Testis (tissue), 2 donors: ENCODE results near the gene HMGA1.

Experiments used
- POLR2A ChIP-seq: fragments of 450-650 bp; IDR thresholded peaks from one replicate; pipeline ENCODE4 v1.6.1; 2017; ENCODE audit warnings: antibody characterized with exemption, mild to moderate bottlenecking, moderate library complexity
- TF ChIP-seq, protein P1 (sequence below), 3 experiments: fragments of 450-650 bp in 2 of 3; fragments of 200-600 bp in 1 of 3; sonication (generic) in 1 of 3; IDR thresholded peaks; one replicate each; pipeline ENCODE4 v1.5.1; 2016 to 2019; ENCODE audit warnings: antibody characterized with exemption in 3 of 3, mild to moderate bottlenecking in 2 of 3, moderate library complexity in 1 of 3

DNA sequence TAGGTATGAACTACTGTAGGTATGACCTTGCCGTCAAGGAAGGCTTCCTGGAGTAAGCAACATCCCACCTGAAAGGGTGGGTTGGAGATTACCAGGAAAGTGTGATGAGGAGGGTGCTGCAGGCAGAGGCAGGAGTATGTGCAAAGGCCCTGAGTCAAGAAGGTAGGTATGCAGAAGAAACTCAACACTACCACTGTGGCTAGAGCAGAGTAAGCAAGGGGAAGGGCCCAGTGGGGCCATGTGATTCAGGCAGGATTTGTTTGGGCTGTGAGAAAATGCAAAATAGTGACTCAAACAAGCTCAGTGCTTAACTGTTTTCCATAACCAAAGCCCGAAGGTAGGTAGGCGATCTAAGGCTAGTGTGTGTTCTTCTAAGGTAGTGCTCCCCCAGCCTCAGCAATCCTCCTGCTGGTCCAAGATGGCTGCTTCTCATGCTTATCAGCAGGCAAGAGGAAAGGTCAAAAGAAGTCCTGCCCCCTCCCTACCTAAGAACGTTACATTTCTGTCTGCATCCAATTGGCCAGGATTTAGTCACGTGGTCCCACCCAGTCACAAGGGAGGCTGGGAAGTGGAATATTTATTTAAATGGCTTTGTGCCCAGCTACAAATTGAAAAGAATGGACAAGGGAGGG is 36.2 kb upstream of the HMGA1 start:
- TF ChIP-seq, protein P1, sequence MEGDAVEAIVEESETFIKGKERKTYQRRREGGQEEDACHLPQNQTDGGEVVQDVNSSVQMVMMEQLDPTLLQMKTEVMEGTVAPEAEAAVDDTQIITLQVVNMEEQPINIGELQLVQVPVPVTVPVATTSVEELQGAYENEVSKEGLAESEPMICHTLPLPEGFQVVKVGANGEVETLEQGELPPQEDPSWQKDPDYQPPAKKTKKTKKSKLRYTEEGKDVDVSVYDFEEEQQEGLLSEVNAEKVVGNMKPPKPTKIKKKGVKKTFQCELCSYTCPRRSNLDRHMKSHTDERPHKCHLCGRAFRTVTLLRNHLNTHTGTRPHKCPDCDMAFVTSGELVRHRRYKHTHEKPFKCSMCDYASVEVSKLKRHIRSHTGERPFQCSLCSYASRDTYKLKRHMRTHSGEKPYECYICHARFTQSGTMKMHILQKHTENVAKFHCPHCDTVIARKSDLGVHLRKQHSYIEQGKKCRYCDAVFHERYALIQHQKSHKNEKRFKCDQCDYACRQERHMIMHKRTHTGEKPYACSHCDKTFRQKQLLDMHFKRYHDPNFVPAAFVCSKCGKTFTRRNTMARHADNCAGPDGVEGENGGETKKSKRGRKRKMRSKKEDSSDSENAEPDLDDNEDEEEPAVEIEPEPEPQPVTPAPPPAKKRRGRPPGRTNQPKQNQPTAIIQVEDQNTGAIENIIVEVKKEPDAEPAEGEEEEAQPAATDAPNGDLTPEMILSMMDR (IDR thresholded peaks at IDR 0.05): no peak
- no peak for TF ChIP-seq POLR2A
